SK-N-SH (cell line): ENCODE data around the gene LINGO3. TPM values are rescaled to one million over a fixed set of nuclear protein-coding genes. Genes with fewer than 3 reads are reported as not detected.

ENCODE experiments used
- CTCF ChIA-PET: fragments of 300-600, 350-600 bp; formaldehyde crosslinking; extraction: SDS; loops from one replicate; lab custom pipeline; 2021; lab: Yijun Ruan, JAX
- POLR2A ChIA-PET: fragments of 350-600 bp; sonication (Branson Sonifier 250); formaldehyde crosslinking; extraction: SDS; loops from one replicate; lab custom pipeline; 2020; ENCODE audit warnings: antibody characterized with exemption, inconsistent platforms; lab: Yijun Ruan, JAX
- DNase-seq: peaks from one replicate; pipeline ENCODE4 v3.0.0; 2012
- H2AFZ ChIP-seq: fragments of 200-600 bp; sonication (generic); 2 replicates; pipeline ENCODE4 v1.8.1; 2016; ENCODE audit warnings: antibody characterized with exemption, mild to moderate bottlenecking, low read depth
- H3F3A ChIP-seq: fragments of 200-600 bp; sonication (generic); replicated peaks from 2 replicates; pipeline ENCODE3; 2016; ENCODE audit warnings: antibody characterized with exemption, mild to moderate bottlenecking; ENCODE audit not compliant: insufficient read depth
- H3K27ac ChIP-seq, 2 experiments: fragments of 200-500 bp in 1 of 2; fragments of 200-600 bp in 1 of 2; sonication (Bioruptor generic) in 1 of 2; sonication (generic), shearing (Covaris generic) in 1 of 2; 2 replicates each; pipeline versions ENCODE4 v1.5.1 to v1.6.1; 2014 to 2016; ENCODE audit warnings: low read depth in 2 of 2, inconsistent platforms in 1 of 2, low read length in 1 of 2, mild to moderate bottlenecking in 1 of 2, mixed read lengths in 1 of 2
- H3K27me3 ChIP-seq: fragments of 200-600 bp; sonication (generic), shearing (Covaris generic); 2 replicates; pipeline ENCODE4 v1.6.1; 2016; ENCODE audit warnings: mixed run types; ENCODE audit not compliant: insufficient read depth
- H3K36me3 ChIP-seq, 2 experiments: fragments of 200-500 bp in 1 of 2; fragments of 200-600 bp in 1 of 2; sonication (Bioruptor generic) in 1 of 2; sonication (generic) in 1 of 2; replicated peaks in 1 of 2; 2 replicates each; pipeline versions ENCODE3 to v1.5.1; 2014 to 2016; ENCODE audit warnings: low read length in 1 of 2, mild to moderate bottlenecking in 1 of 2; ENCODE audit not compliant: insufficient read depth in 2 of 2, control insufficient read depth in 1 of 2
- H3K4me1 ChIP-seq, 2 experiments: fragments of 200-500 bp in 1 of 2; fragments of 200-600 bp in 1 of 2; sonication (Bioruptor generic) in 1 of 2; sonication (generic), shearing (Covaris generic) in 1 of 2; 2 replicates each; pipeline versions ENCODE4 v1.5.1 to v1.6.1; 2014 to 2016; ENCODE audit warnings: low read depth in 1 of 2, low read length in 1 of 2, mixed run types in 1 of 2; ENCODE audit not compliant: insufficient read depth in 2 of 2, control insufficient read depth in 1 of 2
- H3K4me2 ChIP-seq: fragments of 200-600 bp; sonication (generic), shearing (Covaris generic); 2 replicates; pipeline ENCODE4 v1.6.1; 2017; ENCODE audit warnings: mixed run types
- H3K4me3 ChIP-seq, 2 experiments: fragments of 200-500 bp in 1 of 2; fragments of 200-600 bp in 1 of 2; sonication (Bioruptor generic) in 1 of 2; sonication (generic), shearing (Covaris generic) in 1 of 2; 2 replicates each; pipeline versions ENCODE4 v1.5.1 to v1.8.1; 2014 to 2016; ENCODE audit warnings: low read depth in 2 of 2, inconsistent platforms in 1 of 2, low read length in 1 of 2, mild to moderate bottlenecking in 1 of 2, mixed read lengths in 1 of 2, moderate library complexity in 1 of 2
- H3K79me2 ChIP-seq: fragments of 200-600 bp; sonication (generic); 2 replicates; pipeline ENCODE4 v1.8.1; 2017; ENCODE audit warnings: mild to moderate bottlenecking; ENCODE audit not compliant: insufficient read depth
- H3K9ac ChIP-seq: fragments of 200-600 bp; sonication (generic); 2 replicates; pipeline ENCODE4 v1.6.1; 2017; ENCODE audit warnings: mixed run types
- H3K9me2 ChIP-seq: fragments of 200-600 bp; sonication (generic); 2 replicates; pipeline ENCODE4 v1.6.1; 2017; ENCODE audit warnings: mixed run types
- H3K9me3 ChIP-seq: fragments of 200-600 bp; sonication (generic); 2 replicates; pipeline ENCODE4 v1.6.1; 2017; ENCODE audit warnings: mixed run types, mild to moderate bottlenecking, moderate library complexity
- H4K20me1 ChIP-seq: fragments of 200-600 bp; sonication (generic); 2 replicates; pipeline ENCODE4 v1.6.1; 2017; ENCODE audit warnings: mild to moderate bottlenecking, mixed run types; ENCODE audit not compliant: insufficient read depth
- CHD2 ChIP-seq: fragments of 150-350 bp; IDR thresholded peaks from 2 replicates; pipeline ENCODE4 v1.6.1; 2018; ENCODE audit warnings: low read length; ENCODE audit not compliant: partially characterized antibody
- CTCF ChIP-seq: fragments of 200-600 bp; sonication (generic); IDR thresholded peaks from 2 replicates; pipeline ENCODE4 v1.6.1; 2017; ENCODE audit warnings: antibody characterized with exemption, mild to moderate bottlenecking, moderate library complexity
- ELF1 ChIP-seq: IDR thresholded peaks from 2 replicates; pipeline ENCODE4 v1.4.0; 2012
- EZH2phosphoT487 ChIP-seq: fragments of 200-600 bp; sonication (generic); IDR thresholded peaks from 2 replicates; pipeline ENCODE4 v1.6.1; 2017; ENCODE audit warnings: low read depth, mixed run types, mild to moderate bottlenecking, antibody characterized with exemption, moderate library complexity, borderline replicate concordance
- FOSL2 ChIP-seq: IDR thresholded peaks from 2 replicates; pipeline ENCODE4 v1.4.0; 2012; ENCODE audit warnings: low read depth, mild to moderate bottlenecking, moderate library complexity, borderline replicate concordance
- FOXJ3 ChIP-seq: sonication (generic); formaldehyde crosslinking; IDR thresholded peaks from 2 replicates; pipeline ENCODE4 v1.5.1; 2020; ENCODE audit warnings: mild to moderate bottlenecking, missing genetic modification reagents
- FOXM1 ChIP-seq: IDR thresholded peaks from 2 replicates; pipeline ENCODE4 v1.4.0; 2012; ENCODE audit warnings: low read depth, mild to moderate bottlenecking
- MEF2A ChIP-seq: IDR thresholded peaks from 2 replicates; pipeline ENCODE4 v1.4.0; 2012; ENCODE audit warnings: low read depth, borderline replicate concordance
- MXI1 ChIP-seq: IDR thresholded peaks from 2 replicates; pipeline ENCODE4 v1.6.1; 2012; ENCODE audit warnings: mild to moderate bottlenecking, low read depth, low read length, improper control_type of control experiment
- PBX3 ChIP-seq: IDR thresholded peaks from 2 replicates; pipeline ENCODE4; 2012
- RCOR1 ChIP-seq: fragments of 150-350 bp; IDR thresholded peaks from 2 replicates; pipeline ENCODE4 v1.6.1; 2017; ENCODE audit warnings: antibody characterized with exemption, low read length
- REST ChIP-seq: IDR thresholded peaks from 2 replicates; pipeline ENCODE4 v1.6.1; 2012; ENCODE audit warnings: mild to moderate bottlenecking, low read depth, low read length, moderate library complexity
- RXRA ChIP-seq: IDR thresholded peaks from 2 replicates; pipeline ENCODE4 v1.4.0; 2012; ENCODE audit warnings: low read depth, mild to moderate bottlenecking, borderline replicate concordance
- SMC3 ChIP-seq: IDR thresholded peaks from 2 replicates; pipeline ENCODE4 v1.6.1; 2012; ENCODE audit warnings: low read depth, low read length, improper control_type of control experiment
- USF2 ChIP-seq: fragments of 150-350 bp; IDR thresholded peaks from 2 replicates; pipeline ENCODE4 v1.6.1; 2017; ENCODE audit warnings: antibody characterized with exemption, low read length, low read depth, borderline replicate concordance
- YY1 ChIP-seq: IDR thresholded peaks from 2 replicates; pipeline ENCODE4 v1.4.0; 2012; ENCODE audit warnings: low read depth, mild to moderate bottlenecking
- WGBS: methylation state at CpG from one replicate; pipeline ENCODE4 v1.1.6; 2017; ENCODE audit warnings: low lambda C conversion rate; 5-methylcytosine and 5-hydroxymethylcytosine counted together
- polyA plus RNA-seq, 3 experiments: library from polyadenylated mRNA; depleted of rRNA; stranded (reverse); fragments of >200 nt; gene quantifications; 2 replicates each; pipeline ENCODE4 v1.2.3, GENCODE V29; 2012

The LINGO3 gene
- polyA plus RNA-seq, 1 of the 3 experiments (the other 2 are of a cell fraction): not detected

- no peaks in the 10 kb centered on the region for H3K27me3 ChIP-seq
- peaks cover 13% of the 10 kb centered on the region for H3F3A ChIP-seq
- 97% methylated on average over 16 of the region's 20 CpGs for WGBS
- H3K9me3 ChIP-seq: no peaks in the 10 kb centered on the region
- H3K4me1 ChIP-seq: peaks cover 6 to 14% of the 10 kb centered on the region in 2 experiments; a peak in 2 of 4 replicates
- H3K36me3 ChIP-seq: peaks cover 1 to 2% of the 10 kb centered on the region in 2 experiments
- ChIA-PET CTCF (interaction anchor here (1.3 kb wide), 1 partner anchor 14 kb away, joined by 7 read pairs; no protein-coding TSS in a partner anchor), POLR2A (no interaction called here)
- no peak overlapping the region for H2AFZ ChIP-seq
- H3K9ac ChIP-seq: no peak overlapping the region
- no peak overlapping the region; the same call in 1 of the 2 replicates for H3K4me2 ChIP-seq
- peaks cover 86% of the 10 kb centered on the region for H3K79me2 ChIP-seq
- no peaks in the 10 kb centered on the region for H3K9me2 ChIP-seq
- no peak overlapping the region for H3K4me3 ChIP-seq
- no peak for DNase-seq
- peaks cover 19% of the 10 kb centered on the region for H4K20me1 ChIP-seq
- TF ChIP-seq PBX3: no peak
- TF ChIP-seq EZH2phosphoT487: no peak
- no peak for TF ChIP-seq MXI1
- TF ChIP-seq USF2: no peak
- TF ChIP-seq SMC3: no peak
- TF ChIP-seq CTCF: no peak
- TF ChIP-seq REST: no peak
- TF ChIP-seq RXRA: no peak
- no peak for TF ChIP-seq CHD2
- no peak for TF ChIP-seq ELF1
- no peak for TF ChIP-seq FOXJ3 (CRISPR knock-in tag)
- no peak for TF ChIP-seq FOSL2
- TF ChIP-seq RCOR1: no peak
- TF ChIP-seq YY1: no peak
- TF ChIP-seq FOXM1: no peak
- no peak for TF ChIP-seq MEF2A
- TF ChIP-seq, all 33 proteins: peak for 0
- H3K27ac ChIP-seq: no peak overlapping the region
Measured at GRCh38 chr19:2330632-2331284, 22.8 kb upstream of the LINGO3 start.
